MM.1S (cell line): ENCODE results near the gene CYP4F8.

Source experiments
- DNase-seq: peaks from one replicate; pipeline ENCODE4 v3.0.0-alpha.2; 2015
- H2AFZ ChIP-seq: fragments of 300-600 bp; sonication (generic); 2 replicates; pipeline ENCODE4 v1.6.0; 2016; ENCODE audit warnings: antibody characterized with exemption, low read length
- H3F3A ChIP-seq: fragments of 300-600 bp; sonication (generic); 2 replicates; pipeline ENCODE4 v1.6.1; 2016; ENCODE audit warnings: mild to moderate bottlenecking, antibody characterized with exemption, low read length, moderate library complexity, mixed read lengths; ENCODE audit not compliant: insufficient read depth
- H3K27ac ChIP-seq: fragments of 300-600 bp; sonication (generic); 2 replicates; pipeline ENCODE4 v1.5.1; 2016; ENCODE audit warnings: mild to moderate bottlenecking, low read length
- H3K27me3 ChIP-seq: fragments of 300-600 bp; sonication (generic); replicated peaks from 2 replicates; pipeline ENCODE4 v1.6.0; 2016; ENCODE audit warnings: low read length; ENCODE audit not compliant: insufficient read depth
- H3K36me3 ChIP-seq: fragments of 300-600 bp; sonication (generic); replicated peaks from 2 replicates; pipeline ENCODE4 v1.6.1; 2016; ENCODE audit warnings: mild to moderate bottlenecking, low read length, mixed read lengths; ENCODE audit not compliant: insufficient read depth
- H3K4me1 ChIP-seq: fragments of 300-600 bp; sonication (generic); 2 replicates; pipeline ENCODE4 v1.6.1; 2016; ENCODE audit warnings: low read length, mixed read lengths
- H3K4me2 ChIP-seq: fragments of 300-600 bp; sonication (generic); 2 replicates; pipeline ENCODE4 v1.6.0; 2016; ENCODE audit warnings: low read depth, low read length
- H3K4me3 ChIP-seq: fragments of 300-600 bp; sonication (generic); 2 replicates; pipeline ENCODE4 v1.5.1; 2016; ENCODE audit warnings: low read length, mixed read lengths
- H3K79me2 ChIP-seq: fragments of 300-600 bp; sonication (generic); 2 replicates; pipeline ENCODE4 v1.6.1; 2016; ENCODE audit warnings: mixed run types, low read length, mixed read lengths
- H3K9ac ChIP-seq: fragments of 300-600 bp; sonication (generic); 2 replicates; pipeline ENCODE4 v1.6.1; 2016; ENCODE audit warnings: low read length, mixed read lengths
- H3K9me2 ChIP-seq: fragments of 300-600 bp; sonication (generic); replicated peaks from 2 replicates; pipeline ENCODE4 v1.6.1; 2016; ENCODE audit warnings: mild to moderate bottlenecking, low read length, mixed read lengths; ENCODE audit not compliant: insufficient read depth
- H3K9me3 ChIP-seq: fragments of 300-600 bp; sonication (generic); replicated peaks from 2 replicates; pipeline ENCODE4 v1.6.1; 2016; ENCODE audit warnings: mild to moderate bottlenecking, low read length, mixed read lengths; ENCODE audit not compliant: insufficient read depth
- H4K20me1 ChIP-seq: fragments of 300-600 bp; sonication (generic); 2 replicates; pipeline ENCODE4 v1.6.1; 2016; ENCODE audit warnings: mild to moderate bottlenecking, low read length, moderate library complexity, mixed read lengths; ENCODE audit not compliant: insufficient read depth
- CTCF ChIP-seq: fragments of 300-600 bp; sonication (generic); IDR thresholded peaks from 2 replicates; pipeline ENCODE4 v1.5.1; 2016; ENCODE audit warnings: antibody characterized with exemption, low read length, mixed read lengths
- EZH2 ChIP-seq: fragments of 300-600 bp; sonication (generic); optimal IDR thresholded peaks from 2 replicates; pipeline ENCODE3; 2017; ENCODE audit warnings: low read depth, mild to moderate bottlenecking, antibody characterized with exemption, low read length, mixed read lengths
- EZH2phosphoT487 ChIP-seq: fragments of 300-600 bp; sonication (generic); IDR thresholded peaks from 2 replicates; pipeline ENCODE4 v1.6.1; 2018; ENCODE audit warnings: antibody characterized with exemption, low read length

Gene CYP4F8, protein sequence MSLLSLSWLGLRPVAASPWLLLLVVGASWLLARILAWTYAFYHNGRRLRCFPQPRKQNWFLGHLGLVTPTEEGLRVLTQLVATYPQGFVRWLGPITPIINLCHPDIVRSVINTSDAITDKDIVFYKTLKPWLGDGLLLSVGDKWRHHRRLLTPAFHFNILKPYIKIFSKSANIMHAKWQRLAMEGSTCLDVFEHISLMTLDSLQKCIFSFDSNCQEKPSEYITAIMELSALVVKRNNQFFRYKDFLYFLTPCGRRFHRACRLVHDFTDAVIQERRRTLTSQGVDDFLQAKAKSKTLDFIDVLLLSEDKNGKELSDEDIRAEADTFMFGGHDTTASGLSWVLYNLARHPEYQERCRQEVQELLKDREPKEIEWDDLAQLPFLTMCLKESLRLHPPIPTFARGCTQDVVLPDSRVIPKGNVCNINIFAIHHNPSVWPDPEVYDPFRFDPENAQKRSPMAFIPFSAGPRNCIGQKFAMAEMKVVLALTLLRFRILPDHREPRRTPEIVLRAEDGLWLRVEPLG

DNA sequence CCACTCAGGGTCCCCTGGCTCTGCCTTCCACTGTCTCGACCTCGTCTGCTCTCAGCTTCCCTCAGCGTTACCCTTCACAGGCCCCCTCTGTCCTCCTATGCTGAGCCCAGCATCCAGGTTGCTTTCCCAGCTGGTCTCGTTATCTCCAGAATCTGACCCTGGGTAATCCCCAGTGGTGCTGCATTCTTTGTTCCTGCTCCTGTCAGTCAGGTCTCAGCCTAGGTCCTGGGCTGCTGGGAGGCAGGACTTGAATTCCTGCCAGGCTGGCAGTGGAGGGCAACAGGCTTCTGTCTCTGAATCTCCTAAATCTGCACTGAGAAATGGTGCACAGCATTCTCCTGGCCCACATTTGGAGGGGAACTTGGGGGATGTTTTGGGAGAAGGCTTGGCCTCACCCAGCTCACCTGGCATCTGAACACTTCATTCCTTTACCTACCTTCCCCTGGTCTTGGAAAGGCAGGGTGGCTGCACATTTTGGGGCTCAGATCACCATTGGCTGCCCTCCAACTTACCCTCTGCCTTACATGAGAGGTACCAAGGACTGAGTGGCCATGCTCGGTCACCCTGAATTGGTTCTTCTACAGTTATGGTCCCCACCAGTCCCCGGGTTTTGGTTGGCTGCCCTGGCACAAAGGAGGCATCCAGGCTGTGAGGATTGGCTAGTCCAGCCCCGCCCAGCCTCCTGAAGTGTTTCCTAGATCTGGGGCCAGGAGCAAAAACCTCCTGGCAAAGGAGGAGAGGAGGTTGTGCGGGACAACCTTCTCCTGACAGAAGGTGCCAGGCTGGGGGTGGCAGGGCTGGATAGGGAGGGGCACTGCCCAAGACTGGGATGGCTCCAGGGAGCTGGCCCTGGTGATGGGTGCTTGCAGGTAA, at the start of gene CYP4F8:
Gene CYP4F8, plus strand, starts transcription at position 712 of the 873 bp plus-strand sequence. CDS start 399 bp downstream, outside the sequence.
- H3K4me2 ChIP-seq = no peak within 1 kb of the TSS
- H3K27ac ChIP-seq = no peak within 1 kb of the TSS
- no peaks in the 10 kb centered on the region for H3K79me2 ChIP-seq
- no peak within 1 kb of the TSS for H3K9ac ChIP-seq
- no peaks in the 10 kb centered on the region for H3K4me1 ChIP-seq
- H3F3A ChIP-seq = no peaks in the 10 kb centered on the region
- no peaks in the 10 kb centered on the region for H3K9me2 ChIP-seq
- H4K20me1 ChIP-seq = no peaks in the 10 kb centered on the region
- DNase-seq = no peak
- no peak within 1 kb of the TSS for H2AFZ ChIP-seq
- peaks cover 29% of the 10 kb centered on the region for H3K27me3 ChIP-seq
- no peaks in the 10 kb centered on the region for H3K36me3 ChIP-seq
- TF ChIP-seq EZH2 = no peak
- no peak for TF ChIP-seq CTCF
- no peak for TF ChIP-seq EZH2phosphoT487
- no peaks in the 10 kb centered on the region for H3K9me3 ChIP-seq
- H3K4me3 ChIP-seq = no peak within 1 kb of the TSS

DNA sequence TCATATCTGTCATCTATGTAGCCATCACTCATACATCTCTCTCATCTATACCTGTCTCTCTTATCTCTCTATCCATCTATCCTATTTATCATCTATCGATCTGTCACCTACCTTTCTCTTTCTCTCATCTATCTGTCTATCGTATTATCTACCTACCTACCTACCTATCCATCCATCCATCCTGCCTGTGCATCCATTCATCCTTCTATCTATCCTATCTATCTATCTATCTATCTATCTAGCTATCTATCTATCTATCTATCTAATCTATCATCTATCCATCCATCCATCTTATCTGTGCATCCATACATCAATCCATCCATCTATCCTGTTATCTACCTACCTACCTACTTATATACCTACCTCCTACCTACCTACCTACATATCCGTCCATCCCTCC, 44.6 kb upstream of the CYP4F8 start:
- no peak for TF ChIP-seq EZH2phosphoT487
- TF ChIP-seq CTCF = no peak
- no peak for TF ChIP-seq EZH2
- Histone ChIP-seq H3K27me3 (peaks cover 78% of the 10 kb centered on the region), H3K27ac (no peak overlapping the region), H3K36me3 (no peaks in the 10 kb centered on the region), H3K4me3 (no peak overlapping the region), H2AFZ (no peak overlapping the region), H4K20me1 (no peaks in the 10 kb centered on the region), H3K4me2 (no peak overlapping the region), H3K4me1 (no peaks in the 10 kb centered on the region), H3K79me2 (no peaks in the 10 kb centered on the region), H3K9me2 (no peaks in the 10 kb centered on the region), H3K9me3 (no peaks in the 10 kb centered on the region), H3K9ac (no peak overlapping the region), H3F3A (no peaks in the 10 kb centered on the region)
- DNase-seq = no peak

- Histone ChIP-seq H3K9me3 (no peaks in the 10 kb centered on the region), H3K27ac (no peak overlapping the region), H3K9ac (no peak overlapping the region), H3K4me3 (no peak overlapping the region), H2AFZ (no peak overlapping the region), H3K36me3 (no peaks in the 10 kb centered on the region), H4K20me1 (no peaks in the 10 kb centered on the region), H3K4me2 (no peak overlapping the region), H3K9me2 (no peaks in the 10 kb centered on the region), H3K27me3 (peaks cover 72% of the 10 kb centered on the region), H3K4me1 (no peaks in the 10 kb centered on the region), H3K79me2 (no peaks in the 10 kb centered on the region), H3F3A (no peaks in the 10 kb centered on the region)
- no peak for DNase-seq
- TF ChIP-seq CTCF = no peak
Observed at GRCh38 chr19:15575406-15575805, 39.6 kb upstream of the CYP4F8 start.
